NCI-H2107 treated with DMSO at 0.1 percent for 48 hours (cell line): ENCODE results near the gene NUP62.
"Not testable (repeated sequence)": the region's sequence is repeated elsewhere in the genome, so short reads cannot be mapped to it uniquely, and the experiment has no call there.

Experiments used
- DNase-seq: peaks from one replicate; lab custom pipeline; 2025; ENCODE audit not compliant: unreplicated experiment; lab: John Stamatoyannopoulos, UW

Gene NUP62, protein sequence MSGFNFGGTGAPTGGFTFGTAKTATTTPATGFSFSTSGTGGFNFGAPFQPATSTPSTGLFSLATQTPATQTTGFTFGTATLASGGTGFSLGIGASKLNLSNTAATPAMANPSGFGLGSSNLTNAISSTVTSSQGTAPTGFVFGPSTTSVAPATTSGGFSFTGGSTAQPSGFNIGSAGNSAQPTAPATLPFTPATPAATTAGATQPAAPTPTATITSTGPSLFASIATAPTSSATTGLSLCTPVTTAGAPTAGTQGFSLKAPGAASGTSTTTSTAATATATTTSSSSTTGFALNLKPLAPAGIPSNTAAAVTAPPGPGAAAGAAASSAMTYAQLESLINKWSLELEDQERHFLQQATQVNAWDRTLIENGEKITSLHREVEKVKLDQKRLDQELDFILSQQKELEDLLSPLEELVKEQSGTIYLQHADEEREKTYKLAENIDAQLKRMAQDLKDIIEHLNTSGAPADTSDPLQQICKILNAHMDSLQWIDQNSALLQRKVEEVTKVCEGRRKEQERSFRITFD

DNA sequence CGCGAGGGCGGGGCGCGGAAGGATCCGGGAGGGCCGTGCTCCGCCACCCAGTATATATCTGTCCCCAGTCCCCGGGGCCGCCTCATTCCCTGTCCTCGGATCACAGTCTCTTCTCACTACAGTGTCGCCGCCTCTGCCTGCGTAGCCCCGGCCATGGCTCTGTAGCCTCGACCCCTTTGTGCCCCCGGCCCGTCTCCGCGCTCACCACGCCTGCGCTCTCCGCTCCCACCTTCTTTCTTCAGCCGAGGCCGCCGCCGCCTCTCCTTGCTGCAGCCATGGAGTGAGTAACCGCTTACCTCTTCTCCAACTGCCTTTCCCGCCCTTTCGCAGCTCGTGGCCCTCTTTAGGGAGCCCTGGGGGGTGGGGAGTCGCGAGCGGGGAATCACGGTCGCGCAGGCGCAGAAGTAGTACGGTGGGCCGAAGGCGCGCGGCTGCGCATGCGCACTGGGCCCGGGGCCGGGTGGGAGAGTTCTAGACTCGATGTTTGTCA lies at the start of gene NUP62, which contains the start of gene ATF5:
NUP62 (minus strand) TSS at position 384 of the 490 bp plus-strand sequence. CDS start 19,697 bp downstream, outside the sequence.
ATF5 (plus strand) TSS at position 85 of the 490 bp plus-strand sequence. CDS start 1,646 bp downstream, outside the sequence.
- DNase-seq: peak; percentile 72

DNA sequence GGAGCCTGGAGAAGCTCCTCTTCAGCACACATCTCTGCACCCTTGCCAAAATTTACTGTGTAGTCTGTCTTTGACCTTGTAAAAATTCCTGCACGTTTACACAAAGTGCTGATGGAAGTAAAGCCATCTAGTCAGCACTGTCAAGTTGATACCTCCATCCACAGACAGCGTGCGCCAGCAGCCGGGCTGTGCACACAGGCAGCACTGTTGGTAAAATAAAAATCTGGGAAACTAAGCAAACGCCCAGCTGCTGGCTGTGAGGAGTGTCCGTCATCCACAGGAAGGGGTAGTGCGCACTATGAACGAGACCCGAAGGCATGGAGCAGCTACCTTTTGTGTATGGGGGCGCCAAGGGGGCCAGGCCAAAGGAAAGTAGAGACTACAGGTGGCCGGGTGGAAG lies 49.0 kb upstream of the NUP62 start:
- DNase-seq: no peak

DNA sequence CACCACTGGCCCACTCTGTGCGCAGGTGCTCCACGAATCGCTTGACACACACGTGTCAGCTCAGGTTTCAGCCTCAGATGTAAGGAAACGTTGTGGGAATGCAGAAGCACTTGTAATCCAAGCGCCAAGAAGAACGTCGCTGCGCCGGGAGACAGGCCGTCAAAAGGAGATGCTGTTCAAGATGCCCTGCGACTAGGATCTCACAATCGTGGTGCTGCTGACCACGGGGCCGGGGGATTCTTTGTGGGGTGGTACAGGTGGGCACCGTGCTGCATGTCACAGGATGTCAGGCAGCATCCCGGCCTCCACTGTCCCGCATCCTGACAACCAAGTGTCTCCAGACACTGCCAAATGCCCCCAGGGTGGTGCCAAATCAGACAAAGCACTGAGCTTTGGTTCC lies 48.6 kb upstream of the NUP62 start:
- no peak for DNase-seq

DNA sequence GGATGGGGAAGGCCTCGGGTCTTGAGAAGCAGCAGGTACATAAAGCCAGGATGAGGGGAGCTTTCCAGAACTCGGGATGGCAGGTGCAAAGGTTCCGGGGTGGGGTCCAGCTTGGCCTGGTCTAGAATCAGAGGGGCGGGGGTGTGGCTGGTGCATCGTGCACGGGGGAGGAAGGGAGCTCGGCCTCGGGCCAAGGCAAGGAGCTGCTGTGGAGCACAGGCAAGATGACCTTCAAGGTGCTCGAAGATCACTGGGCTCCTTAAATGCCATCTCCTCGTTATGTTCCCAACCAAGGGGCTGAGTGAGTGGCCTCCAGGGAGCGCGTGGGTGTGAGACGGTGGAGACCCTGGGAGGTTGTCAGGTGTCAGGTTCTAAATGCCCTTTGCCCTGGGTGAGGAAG lies 47.8 kb upstream of the NUP62 start:
- no peak for DNase-seq

DNA sequence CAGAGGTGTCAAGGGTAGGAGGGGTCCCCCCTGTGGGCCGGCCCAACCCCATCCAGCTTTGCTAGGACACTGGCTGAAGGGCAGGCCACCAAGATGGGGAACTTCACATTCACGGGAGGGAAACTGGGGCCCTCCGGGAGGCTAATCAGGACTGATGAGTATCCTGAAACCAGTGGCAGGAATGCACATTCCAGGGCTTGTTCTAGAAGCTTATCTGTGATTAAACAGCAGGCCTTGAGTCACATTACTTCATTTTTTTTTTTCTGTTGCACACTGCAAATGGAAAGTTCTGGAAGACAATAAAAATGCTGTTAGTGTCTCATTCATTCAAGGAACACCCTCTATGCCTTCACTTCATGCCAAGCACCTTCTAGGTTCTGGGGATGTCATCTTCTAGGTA lies 47.2 kb upstream of the NUP62 start:
- DNase-seq: no peak

DNA sequence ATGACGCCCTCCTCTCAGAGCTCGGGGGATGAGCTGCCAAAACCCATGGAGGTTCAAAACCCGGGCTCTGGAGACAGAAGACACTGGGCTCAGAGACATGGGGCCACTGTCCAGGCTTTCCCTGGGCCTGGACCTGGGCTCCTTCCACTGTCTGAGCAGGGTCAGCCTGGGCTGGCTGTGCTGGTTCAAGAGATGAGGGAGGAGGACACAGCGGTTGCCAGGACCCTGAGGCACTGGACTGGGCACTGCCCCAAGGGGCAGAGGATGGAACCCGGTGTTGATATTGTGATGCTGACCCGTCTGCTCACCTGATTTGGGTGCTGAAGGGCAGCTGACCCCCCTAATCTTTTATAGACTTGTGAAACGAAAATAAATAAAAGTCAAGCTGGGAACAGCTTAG lies 45.7 kb upstream of the NUP62 start:
- DNase-seq: no peak

DNA sequence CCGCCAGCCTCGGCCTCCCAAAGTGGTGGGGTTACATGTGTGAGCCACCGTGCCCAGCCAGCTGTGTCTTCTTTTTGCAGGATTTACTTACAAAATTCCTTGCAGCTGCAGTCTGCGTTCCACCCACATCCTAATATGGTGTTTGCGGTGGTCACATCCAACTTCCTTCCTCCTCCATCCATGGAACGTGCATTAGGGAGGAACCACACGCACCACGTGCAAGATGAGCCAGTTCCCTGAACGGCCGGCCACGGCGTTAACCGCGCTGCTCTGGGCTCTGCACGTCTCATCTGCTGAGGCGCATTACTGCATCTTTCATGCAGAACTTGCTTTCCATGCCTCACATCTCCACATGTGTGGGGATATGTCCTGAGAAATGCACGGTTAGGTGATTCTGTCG lies 44.7 kb upstream of the NUP62 start:
- DNase-seq: no peak

DNA sequence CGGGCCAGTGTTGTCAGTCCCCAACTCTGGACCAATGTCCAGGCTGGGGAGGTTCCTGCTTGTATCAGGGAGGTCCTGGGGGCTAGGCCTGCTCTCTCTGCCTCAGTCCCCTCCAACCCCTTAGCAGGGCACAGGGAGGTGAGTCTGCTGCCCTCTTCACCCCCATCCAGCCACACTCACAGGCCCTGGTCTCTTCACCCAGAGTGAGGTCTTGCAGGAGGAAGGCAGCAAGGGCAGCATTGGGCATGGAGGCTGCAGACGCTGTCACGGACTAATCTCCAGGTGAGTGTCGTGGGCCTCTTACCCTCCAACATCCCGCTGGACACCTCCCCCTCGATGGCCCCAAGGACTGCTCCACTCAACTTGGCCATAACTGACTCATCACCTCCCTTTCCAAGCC lies 43.5 kb upstream of the NUP62 start:
- no peak for DNase-seq

DNA sequence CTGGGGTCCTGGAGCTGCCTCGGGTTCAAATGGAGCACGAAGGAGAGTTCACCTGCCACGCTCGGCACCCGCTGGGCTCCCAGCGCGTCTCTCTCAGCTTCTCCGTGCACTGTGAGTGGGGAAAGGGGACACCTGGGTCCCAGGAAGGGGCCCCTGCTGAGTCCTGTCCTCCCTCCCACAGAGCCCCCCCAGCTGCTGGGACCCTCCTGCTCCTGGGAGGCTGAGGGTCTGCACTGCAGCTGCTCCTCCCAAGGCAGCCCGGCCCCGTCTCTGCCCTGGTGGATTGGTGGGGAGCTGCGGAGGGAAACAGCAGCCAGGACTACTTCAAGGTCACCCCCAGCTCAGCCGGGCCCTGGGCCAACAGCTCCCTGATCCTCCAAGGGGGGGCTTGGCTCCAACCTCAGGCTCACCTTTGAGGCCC lies 42.7 kb upstream of the NUP62 start:
- DNase-seq: no peak

DNA sequence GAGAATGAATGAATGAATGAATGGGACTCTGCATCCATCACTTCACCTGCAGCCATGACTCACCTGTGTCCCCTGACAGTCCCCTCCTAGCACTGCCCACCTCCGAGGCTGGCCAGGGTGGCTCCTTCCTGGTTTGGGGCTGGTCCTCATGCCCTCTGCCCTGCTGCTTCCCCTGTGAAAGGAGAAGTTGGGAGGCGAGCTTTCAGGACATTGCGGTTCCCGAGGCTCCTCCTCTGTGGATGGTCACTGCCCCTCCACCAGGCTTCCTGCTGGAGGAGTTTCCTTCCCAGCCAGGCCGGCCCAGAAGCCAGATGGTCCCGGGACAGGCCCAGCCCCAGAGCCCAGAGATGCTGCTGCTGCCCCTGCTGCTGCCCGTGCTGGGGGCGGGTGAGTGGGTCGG lies 40.1 kb upstream of the NUP62 start:
- not testable (repeated sequence) for DNase-seq

DNA sequence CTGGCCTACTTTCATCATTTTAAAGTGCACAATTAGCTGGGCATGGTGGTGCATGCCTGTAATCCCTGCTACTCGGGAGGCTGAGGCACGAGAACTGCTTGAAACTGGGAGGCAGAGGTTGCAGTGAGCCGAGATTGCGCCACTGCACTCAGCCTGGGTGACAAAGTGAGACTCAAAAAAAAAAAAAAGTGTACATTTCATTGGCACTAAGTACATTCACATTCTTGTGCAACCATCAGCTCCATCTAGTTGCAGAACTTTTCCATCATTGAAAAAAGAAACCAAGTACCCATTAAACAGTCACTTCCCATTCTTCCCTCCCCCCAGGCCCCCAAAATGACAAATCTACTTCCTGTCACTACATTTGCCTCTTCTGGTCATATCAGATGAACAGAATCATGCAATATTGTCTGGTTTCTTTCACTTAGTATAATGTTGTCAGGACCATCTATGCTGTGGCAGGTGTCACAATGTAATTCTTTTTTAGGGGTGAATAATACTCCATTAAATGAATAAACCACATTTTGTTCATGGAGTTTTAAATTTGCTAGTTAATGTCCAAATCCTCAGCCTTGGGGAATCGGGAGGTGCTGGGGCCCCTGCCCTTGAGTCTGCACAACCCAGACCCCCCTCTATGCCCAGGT lies 39.1 kb upstream of the NUP62 start:
- DNase-seq: no peak

DNA sequence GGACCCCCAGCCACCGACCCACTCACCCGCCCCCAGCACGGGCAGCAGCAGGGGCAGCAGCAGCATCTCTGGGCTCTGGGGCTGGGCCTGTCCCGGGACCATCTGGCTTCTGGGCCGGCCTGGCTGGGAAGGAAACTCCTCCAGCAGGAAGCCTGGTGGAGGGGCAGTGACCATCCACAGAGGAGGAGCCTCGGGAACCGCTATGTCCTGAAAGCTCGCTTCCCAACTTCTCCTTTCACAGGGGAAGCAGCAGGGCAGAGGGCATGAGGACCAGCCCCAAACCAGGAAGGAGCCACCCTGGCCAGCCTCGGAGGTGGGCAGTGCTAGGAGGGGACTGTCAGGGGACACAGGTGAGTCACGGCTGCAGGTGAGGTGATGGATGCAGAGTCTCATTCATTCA lies 31.7 kb upstream of the NUP62 start, which contains the start of gene SIGLEC11:
SIGLEC11 (minus strand) TSS at position 193 of the 400 bp plus-strand sequence; CDS start at position 102, 91 bp downstream.
- DNase-seq: not testable (repeated sequence)

DNA sequence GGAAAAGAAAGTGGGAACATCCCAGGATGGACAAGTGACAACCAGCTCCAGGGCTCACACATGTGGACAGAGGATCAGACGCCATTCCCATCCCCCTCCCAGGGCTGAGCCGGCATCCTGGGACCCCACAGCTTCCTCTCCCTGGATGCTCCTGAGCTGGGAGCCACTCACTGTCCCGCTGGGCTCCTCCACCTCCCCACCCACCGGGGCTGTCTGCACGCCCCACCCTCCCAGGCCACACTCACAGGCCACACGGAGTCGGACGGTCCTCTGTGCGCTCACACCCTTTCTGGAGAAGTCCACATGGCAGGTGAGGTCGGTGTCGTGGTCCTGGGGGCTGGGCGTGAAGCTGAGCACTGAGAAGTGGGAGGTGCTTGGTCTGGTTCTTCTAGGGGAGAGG lies 30.6 kb upstream of the NUP62 start:
- not testable (repeated sequence) for DNase-seq

DNA sequence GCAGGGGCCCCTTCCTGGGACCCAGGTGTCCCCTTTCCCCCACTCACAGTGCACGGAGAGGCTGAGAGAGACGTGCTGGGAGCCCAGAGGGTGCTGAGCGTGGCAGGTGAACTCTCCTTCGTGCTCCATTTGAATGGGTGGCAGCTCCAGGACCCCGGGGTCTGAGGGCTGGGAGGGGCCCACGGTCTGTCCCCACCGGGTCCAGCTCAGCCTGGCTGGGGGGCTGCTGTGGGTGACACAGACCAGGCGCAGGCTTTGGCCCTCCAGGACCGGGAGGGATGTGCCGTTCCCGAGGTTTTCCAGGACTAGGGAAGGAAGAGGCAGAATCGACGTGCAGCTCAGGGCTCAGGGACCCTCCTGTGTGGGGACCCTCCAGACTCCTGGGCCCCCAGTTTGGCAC lies 29.3 kb upstream of the NUP62 start:
- DNase-seq: not testable (repeated sequence)

DNA sequence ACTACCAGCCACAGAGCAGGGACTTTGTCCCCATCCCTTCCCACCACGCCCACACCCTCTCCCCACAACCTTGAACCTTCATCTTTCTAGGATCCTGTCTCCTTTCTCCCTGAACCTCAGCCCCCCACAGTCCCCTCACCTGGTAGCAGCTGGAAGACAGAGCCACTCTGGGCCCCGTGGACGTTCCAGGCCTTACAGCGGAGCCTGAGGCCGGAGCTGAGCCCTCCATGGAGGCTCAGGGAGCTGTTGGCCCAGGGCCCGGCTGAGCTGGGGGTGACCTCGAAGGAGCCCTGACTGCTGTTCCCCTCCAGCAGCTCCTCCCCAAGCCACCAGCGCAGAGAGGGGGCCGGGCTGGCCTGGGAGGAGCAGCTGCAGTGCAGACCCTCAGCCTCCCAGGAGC lies 28.8 kb upstream of the NUP62 start:
- DNase-seq: not testable (repeated sequence)

DNA sequence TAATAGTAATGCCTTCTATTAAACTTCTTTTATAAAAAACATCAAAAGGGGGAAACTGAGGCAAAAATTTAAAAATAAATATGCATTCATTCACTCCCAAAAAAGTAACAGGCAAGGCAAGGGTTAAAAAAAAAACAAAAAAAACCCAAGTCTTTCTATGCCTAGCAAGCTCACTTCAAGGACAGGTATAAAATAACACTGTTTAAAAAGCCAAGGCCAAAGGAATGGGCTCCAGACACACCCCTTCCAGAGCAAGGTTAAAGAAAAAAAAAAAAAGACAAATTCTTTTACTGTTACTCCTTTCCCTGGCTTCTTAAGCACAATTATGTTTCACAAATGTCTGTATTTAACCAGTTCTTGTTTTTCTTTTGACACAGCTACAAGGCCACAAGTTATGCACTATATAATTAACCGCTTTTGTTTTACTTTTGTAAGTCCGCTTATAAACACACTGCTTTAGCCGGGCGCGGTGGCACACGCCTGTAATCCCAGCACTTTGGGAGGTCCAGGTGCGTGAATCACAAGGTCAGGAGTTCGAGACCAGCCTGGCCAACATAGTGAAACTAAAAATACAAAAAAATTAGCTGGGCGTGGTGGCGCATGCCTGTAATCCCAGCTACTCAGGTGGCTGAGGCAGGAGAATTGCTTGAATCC lies 28.1 kb upstream of the NUP62 start:
- DNase-seq: no peak

DNA sequence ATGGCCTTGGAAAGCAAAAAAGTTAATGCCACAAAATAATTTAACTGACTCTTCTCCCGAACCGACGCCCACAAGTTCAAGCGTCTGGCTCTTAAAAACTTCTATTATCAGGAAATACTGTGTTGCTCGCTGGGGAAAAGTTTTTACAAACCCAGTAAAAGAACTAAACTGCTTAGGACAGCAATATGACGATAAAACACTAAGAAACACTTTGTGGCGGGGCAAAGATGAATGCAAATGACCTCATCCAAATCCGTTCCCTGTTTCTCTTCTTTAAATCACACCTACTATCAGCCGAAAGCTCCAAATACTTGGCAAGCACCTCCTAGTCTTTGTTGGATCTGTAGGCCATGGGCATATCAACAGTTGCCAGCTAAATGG lies 26.8 kb upstream of the NUP62 start:
- DNase-seq: no peak

DNA sequence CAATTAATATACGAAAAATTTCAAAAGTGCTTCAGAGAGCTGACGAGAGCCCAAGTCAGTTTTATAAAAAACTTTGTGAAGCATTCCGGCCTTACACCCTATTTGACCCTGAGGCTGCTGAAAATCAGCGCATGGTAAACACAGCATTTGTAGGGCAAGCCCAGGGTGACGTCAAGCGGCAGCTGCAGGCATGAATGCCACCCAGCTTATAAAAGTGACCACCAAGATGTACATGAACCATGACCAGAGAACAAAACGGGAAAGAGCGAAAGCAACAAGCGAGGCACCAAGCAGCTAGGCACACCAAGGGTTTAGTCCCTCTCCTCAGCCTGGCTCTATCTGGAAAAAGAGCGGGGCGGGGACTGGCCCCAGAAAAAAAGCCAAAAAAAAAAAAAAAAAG lies 25.6 kb upstream of the NUP62 start:
- no peak for DNase-seq

DNA sequence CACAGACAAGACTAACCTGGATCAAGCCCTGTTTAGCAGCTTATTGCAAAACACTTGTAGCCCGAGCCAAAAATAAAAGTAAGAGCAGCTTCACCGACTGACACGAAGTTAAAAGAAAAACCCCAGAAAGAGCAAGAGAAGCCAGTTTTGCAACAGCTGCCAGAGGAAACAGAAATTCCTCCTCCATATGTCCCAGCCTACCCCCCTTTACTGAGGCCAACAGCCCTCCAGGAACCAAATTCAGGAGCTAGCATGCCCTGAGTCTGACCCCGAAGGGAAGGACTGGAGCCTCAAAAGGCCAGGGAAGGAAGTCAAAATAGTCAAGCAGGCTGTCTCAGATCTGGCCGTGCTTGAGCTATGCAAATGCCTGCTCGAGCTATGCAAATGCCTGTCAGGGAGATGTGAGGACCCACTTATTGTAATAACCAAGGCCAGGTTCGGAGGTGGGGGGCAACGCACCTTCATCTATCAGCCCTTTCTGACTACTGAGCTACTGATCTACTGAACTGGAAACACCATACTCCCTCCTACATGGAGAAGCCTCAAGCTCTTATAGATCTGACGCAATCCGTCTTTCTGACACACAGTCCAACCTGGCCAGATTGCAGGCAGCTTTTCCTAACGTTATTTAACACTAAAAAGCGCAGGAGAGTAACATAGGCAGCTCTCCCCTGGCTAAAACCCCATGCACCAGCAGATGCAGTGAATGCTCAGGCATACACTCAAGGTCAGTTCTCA lies 25.0 kb upstream of the NUP62 start:
- no peak for DNase-seq

DNA sequence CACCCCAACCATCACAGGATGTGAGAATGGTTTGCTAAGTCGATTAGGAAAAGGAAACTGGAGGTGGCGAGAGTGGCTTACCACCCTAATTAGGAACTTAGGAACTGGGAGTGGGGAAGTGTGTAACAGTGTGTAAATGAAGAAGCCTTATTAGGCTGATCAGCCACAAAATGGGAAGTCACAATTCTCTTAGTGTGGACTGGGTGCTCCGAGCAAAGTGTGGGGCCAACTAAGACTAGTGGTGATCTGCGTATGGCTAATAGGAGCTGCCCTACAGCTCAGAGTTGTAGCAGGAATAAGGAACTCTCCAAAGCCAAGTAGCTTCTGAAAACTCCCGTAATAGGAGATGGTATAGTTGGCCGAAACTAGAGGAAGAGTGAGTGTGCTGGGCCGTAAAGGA lies 24.1 kb upstream of the NUP62 start:
- DNase-seq: no peak

DNA sequence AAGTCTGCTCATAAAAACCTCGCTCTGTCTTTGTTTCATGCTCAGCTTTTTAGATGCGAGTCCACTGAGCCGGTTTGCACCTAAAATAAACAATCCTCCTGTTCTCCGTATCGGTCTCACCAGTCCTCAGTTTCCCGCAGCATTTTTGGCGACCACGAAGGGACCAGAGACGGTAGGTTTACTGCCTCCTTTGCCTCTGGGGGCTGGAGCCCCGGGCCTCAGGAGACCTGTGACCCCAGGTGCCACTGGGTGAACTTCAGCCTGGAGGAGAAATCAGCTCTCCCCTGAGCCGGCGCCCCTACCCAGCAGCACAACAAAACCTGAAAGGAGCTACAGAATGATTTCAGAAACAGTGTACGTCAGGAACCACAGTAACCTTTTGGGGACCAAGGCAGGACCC lies 23.6 kb upstream of the NUP62 start:
- no peak for DNase-seq
